GM21825 (cell line): ENCODE results near the gene IKZF5.

Experiments used
- ATAC-seq: cut with Tn5 transposase; IDR thresholded peaks from one replicate; pipeline ENCODE4 v1.9.1; 2021; ENCODE audit warnings: mild to moderate bottlenecking, moderate library complexity; ENCODE audit not compliant: unreplicated experiment

IKZF5 gene

DNA sequence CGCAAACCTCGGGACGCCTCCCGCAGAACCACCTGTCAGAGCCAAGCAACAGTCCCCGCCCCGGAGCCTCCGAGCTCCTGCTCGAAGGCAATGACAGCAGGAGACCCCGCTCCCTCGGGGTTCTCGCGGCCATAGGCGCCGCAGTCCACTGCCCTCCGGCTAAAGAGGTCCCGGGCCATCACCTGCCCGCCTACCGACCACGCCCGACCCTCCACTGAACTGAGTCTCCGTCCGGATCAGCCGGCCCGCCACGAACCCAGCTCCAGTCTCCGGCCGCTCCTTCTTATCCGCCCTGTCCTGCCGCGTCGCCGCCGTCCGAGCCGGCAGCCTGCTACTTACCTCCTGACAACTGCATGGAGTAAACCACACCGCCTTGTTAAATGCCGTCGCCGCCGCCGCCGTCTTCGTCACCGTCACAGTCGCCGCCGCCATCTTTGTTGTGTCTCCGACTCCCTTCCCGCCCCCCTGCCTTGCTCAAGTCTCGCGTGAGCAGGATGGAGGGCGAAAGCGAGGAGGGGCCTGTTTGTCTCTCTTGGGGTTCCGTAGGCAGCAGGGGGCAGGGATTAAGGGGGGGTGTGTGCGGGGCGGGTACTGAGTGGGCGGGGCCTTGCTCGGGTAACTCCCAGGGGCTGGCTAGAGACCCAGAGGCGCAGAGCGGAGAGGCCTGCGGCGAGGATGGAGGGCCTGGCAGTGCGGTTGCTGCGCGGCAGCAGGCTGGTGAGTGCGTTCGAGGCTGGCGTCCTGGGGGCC, at the start of gene IKZF5, which contains the start of gene ACADSB:
Gene IKZF5 (minus strand): TSS at position 441 of the 750 bp plus-strand sequence. CDS start 10,170 bp downstream, outside the sequence.
Gene ACADSB (plus strand): TSS at position 652 of the 750 bp plus-strand sequence. CDS start 24 bp downstream, at position 676.
- peak; percentile 87 for ATAC-seq

- ATAC-seq = no peak
Observed at GRCh38 chr10:123057968-123058367, 49.4 kb upstream of the IKZF5 start.

- no peak for ATAC-seq
Observed at GRCh38 chr10:123045961-123046731, 37.6 kb upstream of the IKZF5 start.

DNA sequence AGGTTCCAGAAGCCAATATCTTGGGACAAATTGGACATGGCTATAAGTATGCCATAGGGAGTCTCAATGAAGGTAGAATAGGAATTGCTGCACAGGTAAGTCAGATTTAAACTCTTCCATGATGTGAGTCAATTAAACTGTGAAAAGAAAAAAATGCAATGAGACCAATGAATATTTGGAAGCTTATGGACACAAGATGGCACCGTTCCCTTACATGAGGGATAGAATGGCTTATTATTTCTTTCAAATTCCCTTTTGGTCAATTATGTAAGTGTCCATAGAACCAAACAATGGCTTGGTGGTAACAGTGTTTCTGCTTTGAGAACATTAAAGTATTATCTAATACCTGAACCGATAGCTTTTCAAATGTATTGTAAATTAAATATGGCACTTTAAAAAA, 35.8 kb upstream of the IKZF5 start:
- no peak for ATAC-seq

DNA sequence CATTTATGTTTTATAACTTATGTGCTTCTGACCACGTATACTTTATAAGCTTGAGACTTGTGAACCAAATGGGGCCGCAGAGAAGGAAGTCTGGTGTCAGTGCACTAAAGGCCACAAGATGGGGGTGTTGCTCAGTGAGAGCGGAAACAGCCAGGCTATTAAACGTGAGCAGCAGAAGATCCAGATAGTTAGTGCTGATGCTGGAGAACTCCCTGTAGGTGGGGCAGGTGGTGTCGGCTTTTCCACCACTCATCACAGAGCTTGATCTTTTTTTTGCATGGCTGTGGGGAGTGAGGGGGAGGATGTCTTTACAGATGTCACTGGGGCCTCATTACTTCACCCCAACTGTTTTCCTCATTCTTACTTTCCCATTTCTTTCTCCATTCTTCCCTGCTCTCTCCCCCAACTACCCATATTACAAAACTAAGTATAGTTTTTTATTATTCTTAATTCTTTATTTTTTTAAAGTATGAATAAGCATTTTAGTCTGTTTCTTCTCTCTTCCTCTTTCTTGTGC, 34.9 kb upstream of the IKZF5 start:
- no peak for ATAC-seq

GRCh38 chr10:123042708-123043408, 34.3 kb upstream of the IKZF5 start:
- ATAC-seq = no peak

GRCh38 chr10:123039632-123039930, 31.0 kb upstream of the IKZF5 start:
- ATAC-seq = no peak

DNA sequence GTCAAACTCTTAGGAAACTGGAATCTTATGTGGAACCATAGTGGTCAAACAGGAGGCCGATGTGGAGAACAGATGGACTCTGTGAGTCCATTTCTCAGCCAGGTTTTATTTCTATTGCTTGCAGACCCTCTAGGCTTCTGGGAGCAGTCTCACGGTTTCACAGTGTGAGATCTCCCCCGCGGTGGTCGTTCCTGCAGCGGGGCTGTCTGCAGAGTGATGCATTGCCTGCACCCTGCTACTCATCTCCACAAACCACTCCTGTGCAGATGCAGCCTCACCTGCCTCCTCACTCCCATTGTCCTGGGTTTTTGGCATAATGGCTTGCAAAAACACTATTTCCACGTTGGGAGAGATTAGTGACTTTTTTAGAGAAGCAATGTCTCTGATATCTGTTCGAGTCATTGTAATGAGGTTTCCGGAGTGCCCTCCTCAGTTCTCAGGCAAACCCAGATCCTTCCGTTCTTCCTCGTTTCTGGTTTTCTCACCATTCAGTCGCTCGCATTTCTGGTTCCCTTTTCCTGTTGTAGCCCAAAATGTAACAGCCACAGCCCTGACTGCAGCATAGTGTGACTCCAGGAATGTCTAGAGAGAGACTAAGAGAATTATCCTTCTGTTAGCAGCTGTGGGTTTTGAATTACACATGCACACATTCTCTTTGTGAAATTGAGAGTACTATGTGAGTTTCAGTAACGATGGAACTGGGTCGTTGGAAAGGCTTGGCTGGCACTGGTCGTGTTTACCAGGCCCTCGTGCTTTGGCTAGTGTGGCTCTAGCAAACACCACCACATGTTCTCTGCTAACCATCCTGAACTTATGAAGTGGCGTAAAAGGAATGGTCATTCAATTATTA, 30.4 kb upstream of the IKZF5 start:
- no peak for ATAC-seq

- ATAC-seq = no peak
Observed at GRCh38 chr10:123035467-123036086, 27.0 kb upstream of the IKZF5 start.

GRCh38 chr10:123034332-123034731, 25.7 kb upstream of the IKZF5 start:
- ATAC-seq = no peak

GRCh38 chr10:123031124-123031523, 22.5 kb upstream of the IKZF5 start:
- no peak for ATAC-seq

DNA sequence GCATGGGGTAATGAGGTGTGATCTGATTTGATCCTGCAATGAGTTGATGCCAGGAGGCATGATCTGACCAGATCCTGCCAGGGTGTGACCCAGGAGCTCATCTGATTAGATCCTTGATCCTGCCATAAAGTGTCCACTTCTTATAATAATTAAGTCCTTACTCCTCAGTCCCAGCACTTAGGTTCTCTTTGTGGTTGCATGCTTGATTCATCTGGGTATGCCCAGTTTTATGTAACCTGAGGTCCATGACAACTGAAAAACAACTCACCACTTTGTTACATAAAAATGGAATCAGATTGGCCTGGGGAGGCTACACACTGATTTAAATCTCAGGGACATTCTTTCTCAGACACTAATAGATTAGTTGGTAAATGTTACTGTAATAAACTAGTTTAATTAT, 19.3 kb upstream of the IKZF5 start:
- no peak for ATAC-seq

DNA sequence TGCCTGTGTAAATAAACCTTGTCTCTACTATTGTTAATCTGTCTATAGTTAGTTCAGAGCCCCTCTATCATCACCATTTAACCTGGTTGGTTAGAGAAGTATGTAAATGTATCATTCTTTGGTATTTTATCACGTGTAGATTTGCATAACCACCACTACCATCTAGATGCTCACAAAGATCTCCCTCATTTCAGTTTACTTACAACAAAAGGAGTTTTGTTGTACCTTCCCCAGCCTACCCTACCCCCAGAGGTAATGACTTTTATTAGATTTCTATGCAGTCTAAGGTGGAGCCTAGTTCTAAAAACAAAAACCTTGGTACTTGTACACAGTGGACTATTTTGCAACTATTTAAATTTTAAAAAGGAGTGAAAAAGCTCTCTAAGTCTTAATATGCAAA, 17.7 kb upstream of the IKZF5 start:
- no peak for ATAC-seq

DNA sequence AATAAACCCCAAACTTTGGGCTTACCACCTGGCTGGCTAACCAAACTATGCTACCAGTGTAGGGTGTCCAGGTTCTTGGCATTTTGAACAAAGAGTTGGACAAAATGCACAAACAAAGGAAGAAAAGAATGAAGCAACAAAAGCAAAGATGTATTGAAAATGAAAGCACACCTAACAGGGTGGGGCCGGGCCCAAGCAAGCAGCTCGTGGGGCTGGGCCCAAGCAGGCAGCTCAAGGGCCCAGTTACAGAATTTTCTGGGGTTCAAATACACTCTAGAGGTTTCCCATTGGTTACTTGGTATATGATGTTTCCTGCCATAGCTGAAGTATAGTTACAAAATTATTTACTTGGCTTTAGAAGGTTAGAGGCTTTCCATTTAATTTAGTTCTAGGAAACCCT, 15.9 kb upstream of the IKZF5 start:
- no peak for ATAC-seq

DNA sequence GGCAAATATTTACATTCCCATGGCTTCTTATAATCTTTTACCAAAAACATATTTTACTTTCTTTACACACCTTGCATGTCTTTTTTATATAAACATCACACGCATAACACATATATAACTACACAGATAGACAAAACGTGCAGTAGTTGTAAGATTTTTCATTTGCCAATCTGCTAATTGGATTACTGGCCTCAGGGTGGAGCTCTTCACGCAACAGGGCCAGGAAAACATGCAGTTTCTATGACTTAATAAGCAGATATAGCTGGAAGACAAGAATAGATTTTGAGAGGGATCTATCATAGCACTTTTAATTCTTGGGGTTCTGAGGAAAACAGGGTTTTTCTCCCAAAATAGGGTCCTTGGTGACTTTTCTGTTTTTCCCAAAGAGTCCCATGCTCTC, 12.9 kb upstream of the IKZF5 start:
- no peak for ATAC-seq

GRCh38 chr10:123019941-123020703, 11.5 kb upstream of the IKZF5 start:
- ATAC-seq = no peak

GRCh38 chr10:123019264-123019663, 10.7 kb upstream of the IKZF5 start:
- no peak for ATAC-seq

DNA sequence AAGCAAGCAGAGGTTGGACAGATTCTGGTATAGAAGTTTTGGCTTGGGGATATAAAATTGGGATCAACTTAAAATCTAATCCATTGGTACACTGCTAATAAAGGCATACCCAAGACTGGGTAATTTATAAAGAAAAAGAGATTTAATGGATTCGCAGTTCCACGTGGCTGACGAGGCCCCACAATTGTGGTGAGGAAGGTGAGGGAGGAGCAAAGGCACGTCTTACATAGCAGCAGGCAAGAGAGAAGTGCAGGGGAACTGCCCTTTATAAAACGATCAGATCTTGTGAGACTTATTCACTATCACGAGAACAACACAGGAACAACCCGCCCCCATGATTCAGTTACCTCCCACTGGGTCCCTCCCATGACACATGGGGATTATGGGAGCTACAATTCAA, 9.9 kb upstream of the IKZF5 start:
- no peak for ATAC-seq

DNA sequence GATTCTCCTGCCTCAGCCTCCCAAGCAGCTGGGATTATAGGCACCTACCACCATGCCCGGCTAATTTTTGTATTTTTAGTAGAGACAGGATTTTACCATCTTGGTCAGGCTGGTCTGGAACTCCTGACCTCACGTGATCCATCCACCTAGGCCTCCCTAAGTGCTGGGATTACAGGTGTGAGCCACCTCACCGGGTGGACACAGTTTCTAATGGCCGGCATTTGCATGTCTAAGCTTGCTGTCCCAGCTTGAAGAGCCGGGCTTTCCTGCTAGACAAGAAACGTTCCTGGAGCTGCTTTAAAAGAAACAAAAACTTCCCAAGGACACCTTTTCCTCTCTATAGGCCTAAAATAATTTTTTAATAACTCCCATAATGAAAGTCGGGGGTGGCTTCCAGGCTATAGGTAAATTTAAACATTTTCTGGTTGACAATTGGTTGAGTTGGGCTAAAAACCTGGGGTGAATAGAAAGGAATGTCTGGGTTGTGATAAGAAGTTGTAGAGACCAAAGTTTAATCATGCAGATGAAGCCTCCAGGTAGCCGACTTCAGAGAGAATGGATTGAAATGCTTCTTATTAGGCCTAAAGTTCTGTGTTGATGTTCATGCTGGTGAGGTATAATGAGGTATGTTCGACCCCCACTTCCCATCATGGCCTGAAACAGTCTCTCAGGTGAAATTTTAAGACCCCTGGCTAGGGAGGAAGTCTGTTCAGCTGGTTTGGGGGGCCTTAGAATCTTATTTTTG, 9.0 kb upstream of the IKZF5 start:
- no peak for ATAC-seq
